Suprapubic skin (tissue), 4 donors: ENCODE results near the gene SUGCT. TPM values are rescaled to one million over a fixed set of nuclear protein-coding genes. Genes with fewer than 3 reads are reported as not detected.
A peak's percentile ranks its signal among the peaks of the same experiment; 100 is the strongest.

Experiments used
- DNase-seq, 2 donors: peaks; one replicate each; pipeline ENCODE4 v3.0.0-alpha.2; 2019; ENCODE audit warnings: low spot score in 2 of 2
- H3K27ac ChIP-seq: fragments of 200-600 bp; sonication (generic); one replicate; pipeline ENCODE4 v1.5.1; 2019
- H3K27me3 ChIP-seq: fragments of 200-600 bp; sonication (generic); one replicate; pipeline ENCODE4 v1.5.1; 2019
- H3K36me3 ChIP-seq: fragments of 200-600 bp; sonication (generic); one replicate; pipeline ENCODE4 v1.5.1; 2019
- H3K4me1 ChIP-seq: fragments of 200-600 bp; sonication (generic); one replicate; pipeline ENCODE4 v1.5.1; 2019
- H3K4me3 ChIP-seq: fragments of 200-600 bp; sonication (generic); one replicate; pipeline ENCODE4 v1.5.1; 2019; ENCODE audit warnings: mild to moderate bottlenecking
- H3K9me3 ChIP-seq: fragments of 200-600 bp; sonication (generic); one replicate; pipeline ENCODE4 v1.5.1; 2019
- CTCF ChIP-seq, 2 donors: fragments of 200-600 bp in 1 of 2; fragments of 450-650 bp in 1 of 2; sonication (generic) in 1 of 2; IDR thresholded peaks; one replicate each; pipeline ENCODE4 v1.5.1; 2016 to 2019; ENCODE audit warnings: antibody characterized with exemption in 2 of 2, mild to moderate bottlenecking in 1 of 2, moderate library complexity in 1 of 2
- EP300 ChIP-seq: sonication (generic); formaldehyde crosslinking; IDR thresholded peaks from one replicate; pipeline ENCODE4 v1.6.1; 2017; ENCODE audit warnings: antibody characterized with exemption
- POLR2A ChIP-seq, 2 donors: fragments of 450-650 bp; IDR thresholded peaks; one replicate each; pipeline ENCODE4 v1.6.1; 2017; ENCODE audit warnings: antibody characterized with exemption in 2 of 2, mild to moderate bottlenecking in 2 of 2, moderate library complexity in 2 of 2
- POLR2AphosphoS5 ChIP-seq, 3 donors: sonication (generic); formaldehyde crosslinking; IDR thresholded peaks; one replicate each; pipeline ENCODE4 v1.6.1; 2017; ENCODE audit warnings: antibody characterized with exemption in 3 of 3
- whole genome bisulfite sequencing: methylation state at CpG from one replicate; pipeline ENCODE4 v1.1.5; 2018; 5-methylcytosine and 5-hydroxymethylcytosine counted together
- total RNA-seq, 4 donors: library from RNA; depleted of rRNA; stranded (reverse); fragments of >200 nt; gene quantifications; one replicate each; pipeline ENCODE4 v1.1.0, GENCODE V29; 2016

The SUGCT gene
- total RNA-seq, 4 donors from 2014 or later: 0.73 to 2.2 (median 0.98) TPM; not detected in 1

- Histone ChIP-seq H3K4me3 (no peak overlapping the region), H3K9me3 (no peaks in the 10 kb centered on the region), H3K27me3 (no peaks in the 10 kb centered on the region), H3K36me3 (no peaks in the 10 kb centered on the region), H3K27ac (no peak overlapping the region), H3K4me1 (no peaks in the 10 kb centered on the region)
- no peak for DNase-seq
- peak in 1 of 2 donors; percentile 24 for TF ChIP-seq CTCF (IDR thresholded peaks at IDR 0.05)
- TF ChIP-seq POLR2A (IDR thresholded peaks at IDR 0.05): no peak
- WGBS: 28% methylated on average over 7 of the region's 7 CpGs
These were observed 97.6 kb downstream of the SUGCT start for GRCh38 chr7:40232242-40232893.

GRCh38 chr7:40234046-40234445, 99.2 kb downstream of the SUGCT start:
- H3K27ac ChIP-seq: no peak overlapping the region
- no peak for DNase-seq
- no peak for TF ChIP-seq EP300
- TF ChIP-seq POLR2A (IDR thresholded peaks at IDR 0.05): no peak
- no peak for TF ChIP-seq CTCF (IDR thresholded peaks at IDR 0.05)
- TF ChIP-seq POLR2AphosphoS5 (IDR thresholded peaks at IDR 0.05): no peak
- no peaks in the 10 kb centered on the region for H3K9me3 ChIP-seq
- H3K27me3 ChIP-seq: no peaks in the 10 kb centered on the region
- no peaks in the 10 kb centered on the region for H3K4me1 ChIP-seq
- no peak overlapping the region for H3K4me3 ChIP-seq
- 75% methylated on average over 4 of the region's 4 CpGs for WGBS
- no peaks in the 10 kb centered on the region for H3K36me3 ChIP-seq

- Histone ChIP-seq H3K27me3 (no peaks in the 10 kb centered on the region), H3K36me3 (no peaks in the 10 kb centered on the region), H3K27ac (no peak overlapping the region), H3K9me3 (no peaks in the 10 kb centered on the region), H3K4me1 (no peaks in the 10 kb centered on the region), H3K4me3 (no peak overlapping the region)
- TF ChIP-seq POLR2AphosphoS5 (IDR thresholded peaks at IDR 0.05) (no peak), EP300 (no peak), CTCF (IDR thresholded peaks at IDR 0.05) (no peak), POLR2A (IDR thresholded peaks at IDR 0.05) (no peak)
- 95% methylated on average over 8 of the region's 8 CpGs for WGBS
- DNase-seq: no peak
These were observed 99.9 kb downstream of the SUGCT start for GRCh38 chr7:40234666-40235065.

GRCh38 chr7:40237731-40238130, 102.9 kb downstream of the SUGCT start:
- no peaks in the 10 kb centered on the region for H3K4me1 ChIP-seq
- no peak overlapping the region for H3K27ac ChIP-seq
- no peaks in the 10 kb centered on the region for H3K27me3 ChIP-seq
- WGBS: 76% methylated on average over 1 of the region's 1 CpG
- TF ChIP-seq CTCF (IDR thresholded peaks at IDR 0.05) (no peak), POLR2AphosphoS5 (IDR thresholded peaks at IDR 0.05) (no peak), POLR2A (IDR thresholded peaks at IDR 0.05) (no peak), EP300 (no peak)
- no peaks in the 10 kb centered on the region for H3K36me3 ChIP-seq
- H3K9me3 ChIP-seq: no peaks in the 10 kb centered on the region
- DNase-seq: no peak
- H3K4me3 ChIP-seq: no peak overlapping the region

DNA sequence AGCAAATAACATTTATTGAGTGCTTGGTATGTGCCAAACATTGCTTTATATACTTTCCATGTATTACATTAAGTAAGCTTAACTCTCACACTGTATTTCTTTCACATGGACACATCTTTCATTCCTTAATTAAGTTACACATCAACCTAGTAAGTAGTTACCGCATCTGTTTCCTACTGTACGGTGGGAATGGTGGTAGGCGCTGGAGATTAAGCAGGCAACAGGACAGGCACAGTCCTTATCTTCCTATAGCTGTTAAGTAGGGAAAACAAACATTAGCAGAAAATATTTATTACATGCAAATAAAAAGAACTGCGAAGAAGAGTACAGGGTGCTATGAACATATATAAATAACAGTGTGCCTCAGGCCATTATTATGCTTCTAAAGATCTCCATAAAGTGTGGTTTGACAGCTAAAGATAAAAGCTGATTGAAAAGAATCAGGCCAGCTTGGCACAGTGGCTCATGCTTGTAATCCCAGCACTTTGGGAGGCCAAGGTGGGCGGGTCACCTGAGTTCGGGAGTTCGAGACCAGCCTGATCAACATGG, 105.0 kb downstream of the SUGCT start:
- DNase-seq: no peak
- Histone ChIP-seq H3K27ac (no peak overlapping the region), H3K9me3 (no peaks in the 10 kb centered on the region), H3K27me3 (no peaks in the 10 kb centered on the region), H3K4me1 (no peaks in the 10 kb centered on the region), H3K4me3 (no peak overlapping the region), H3K36me3 (no peaks in the 10 kb centered on the region)
- no peak for TF ChIP-seq CTCF (IDR thresholded peaks at IDR 0.05)
- TF ChIP-seq EP300: no peak
- TF ChIP-seq POLR2A (IDR thresholded peaks at IDR 0.05): no peak
- no peak for TF ChIP-seq POLR2AphosphoS5 (IDR thresholded peaks at IDR 0.05)
- WGBS: 63% methylated on average over 7 of the region's 7 CpGs
